ENCODE measurements around the gene GPS1. TPM values are rescaled to one million over a fixed set of nuclear protein-coding genes. Genes with fewer than 3 reads are reported as not detected.

The GPS1 gene
- total and polyA plus RNA-seq, 4 donors, result 53.9 to 66.3 (median 58.8) TPM

DNA sequence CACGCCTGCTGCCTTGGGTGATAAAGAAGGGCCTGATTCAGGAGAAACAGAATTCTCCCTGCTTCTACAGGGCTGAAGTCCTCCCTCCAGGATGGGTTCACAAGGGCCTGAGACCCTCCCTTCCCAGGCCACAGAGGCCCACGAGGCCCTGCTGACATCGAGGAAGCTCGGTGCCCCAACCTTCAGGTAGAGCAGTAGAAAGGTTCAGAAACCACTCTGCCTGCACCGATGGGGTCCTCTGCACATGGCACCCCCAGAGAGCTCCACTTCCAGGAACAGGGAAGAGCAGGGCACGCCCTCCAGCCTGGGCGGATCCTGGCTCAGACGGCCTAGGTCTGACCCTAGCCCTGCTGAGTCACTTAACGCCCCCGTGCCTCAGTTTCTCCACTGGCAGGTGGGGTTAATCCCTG lies 29.8 kb upstream of the GPS1 start:
- Histone ChIP-seq H3K4me1 (ENCODE audit: control insufficient read depth in 4 of 4, insufficient read depth in 4 of 4, low read length in 3 of 4) (peaks cover 18 to 63% (median 44%) of the 10 kb centered on the region in 4 donors), H3K4me3 (ENCODE audit: low read depth in 1 of 3, low read length in 3 of 3) (peak overlapping the region; percentile 64 to 80 (median 67)), H3K36me3 (ENCODE audit: control insufficient read depth in 4 of 4, insufficient read depth in 3 of 4, low read depth in 1 of 4, low read length in 3 of 4) (no peaks in the 10 kb centered on the region), H3K9ac (ENCODE audit: low read depth in 1 of 2, low read length in 2 of 2) (peak overlapping the region; percentile 55 to 70), H3K27ac (ENCODE audit: low read depth in 1 of 2, low read length in 2 of 2) (peak overlapping the region; percentile 60 to 61), H3K9me3 (ENCODE audit: control insufficient read depth in 4 of 4, low read length in 3 of 4) (no peaks in the 10 kb centered on the region), H3K27me3 (ENCODE audit: control insufficient read depth in 4 of 4, insufficient read depth in 4 of 4, low read length in 3 of 4) (no peaks in the 10 kb centered on the region)
- no peak for DNase-seq (ENCODE audit: low spot score)
- WGBS, result 6% methylated on average over 10 of the region's 10 CpGs
- TF ChIP-seq HNF4G (IDR thresholded peaks at IDR 0.05), result no peak
- TF ChIP-seq JUND (IDR thresholded peaks at IDR 0.05), result no peak
- TF ChIP-seq SP1 (IDR thresholded peaks at IDR 0.05), result no peak
- TF ChIP-seq, protein P1, sequence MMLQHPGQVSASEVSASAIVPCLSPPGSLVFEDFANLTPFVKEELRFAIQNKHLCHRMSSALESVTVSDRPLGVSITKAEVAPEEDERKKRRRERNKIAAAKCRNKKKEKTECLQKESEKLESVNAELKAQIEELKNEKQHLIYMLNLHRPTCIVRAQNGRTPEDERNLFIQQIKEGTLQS (IDR thresholded peaks at IDR 0.05), result no peak
- no peak for TF ChIP-seq RAD21 (IDR thresholded peaks at IDR 0.05)
- TF ChIP-seq FOXA1 (IDR thresholded peaks at IDR 0.05), result no peak
- TF ChIP-seq, protein P2, sequence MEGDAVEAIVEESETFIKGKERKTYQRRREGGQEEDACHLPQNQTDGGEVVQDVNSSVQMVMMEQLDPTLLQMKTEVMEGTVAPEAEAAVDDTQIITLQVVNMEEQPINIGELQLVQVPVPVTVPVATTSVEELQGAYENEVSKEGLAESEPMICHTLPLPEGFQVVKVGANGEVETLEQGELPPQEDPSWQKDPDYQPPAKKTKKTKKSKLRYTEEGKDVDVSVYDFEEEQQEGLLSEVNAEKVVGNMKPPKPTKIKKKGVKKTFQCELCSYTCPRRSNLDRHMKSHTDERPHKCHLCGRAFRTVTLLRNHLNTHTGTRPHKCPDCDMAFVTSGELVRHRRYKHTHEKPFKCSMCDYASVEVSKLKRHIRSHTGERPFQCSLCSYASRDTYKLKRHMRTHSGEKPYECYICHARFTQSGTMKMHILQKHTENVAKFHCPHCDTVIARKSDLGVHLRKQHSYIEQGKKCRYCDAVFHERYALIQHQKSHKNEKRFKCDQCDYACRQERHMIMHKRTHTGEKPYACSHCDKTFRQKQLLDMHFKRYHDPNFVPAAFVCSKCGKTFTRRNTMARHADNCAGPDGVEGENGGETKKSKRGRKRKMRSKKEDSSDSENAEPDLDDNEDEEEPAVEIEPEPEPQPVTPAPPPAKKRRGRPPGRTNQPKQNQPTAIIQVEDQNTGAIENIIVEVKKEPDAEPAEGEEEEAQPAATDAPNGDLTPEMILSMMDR (IDR thresholded peaks at IDR 0.05; ENCODE audit: low read depth, low read length, missing input control), result no peak
- no peak for TF ChIP-seq RXRA (IDR thresholded peaks at IDR 0.05)
- no peak for TF ChIP-seq NR2F2 (IDR thresholded peaks at IDR 0.05)
- TF ChIP-seq HNF4A (conservative IDR thresholded peaks at IDR 0.05), result no peak
- TF ChIP-seq, protein P3, sequence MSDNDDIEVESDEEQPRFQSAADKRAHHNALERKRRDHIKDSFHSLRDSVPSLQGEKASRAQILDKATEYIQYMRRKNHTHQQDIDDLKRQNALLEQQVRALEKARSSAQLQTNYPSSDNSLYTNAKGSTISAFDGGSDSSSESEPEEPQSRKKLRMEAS (IDR thresholded peaks at IDR 0.05), result no peak
- TF ChIP-seq YY1 (IDR thresholded peaks at IDR 0.05), result no peak
- TF ChIP-seq TAF1 (conservative IDR thresholded peaks at IDR 0.05), result no peak
- TF ChIP-seq, protein P4, sequence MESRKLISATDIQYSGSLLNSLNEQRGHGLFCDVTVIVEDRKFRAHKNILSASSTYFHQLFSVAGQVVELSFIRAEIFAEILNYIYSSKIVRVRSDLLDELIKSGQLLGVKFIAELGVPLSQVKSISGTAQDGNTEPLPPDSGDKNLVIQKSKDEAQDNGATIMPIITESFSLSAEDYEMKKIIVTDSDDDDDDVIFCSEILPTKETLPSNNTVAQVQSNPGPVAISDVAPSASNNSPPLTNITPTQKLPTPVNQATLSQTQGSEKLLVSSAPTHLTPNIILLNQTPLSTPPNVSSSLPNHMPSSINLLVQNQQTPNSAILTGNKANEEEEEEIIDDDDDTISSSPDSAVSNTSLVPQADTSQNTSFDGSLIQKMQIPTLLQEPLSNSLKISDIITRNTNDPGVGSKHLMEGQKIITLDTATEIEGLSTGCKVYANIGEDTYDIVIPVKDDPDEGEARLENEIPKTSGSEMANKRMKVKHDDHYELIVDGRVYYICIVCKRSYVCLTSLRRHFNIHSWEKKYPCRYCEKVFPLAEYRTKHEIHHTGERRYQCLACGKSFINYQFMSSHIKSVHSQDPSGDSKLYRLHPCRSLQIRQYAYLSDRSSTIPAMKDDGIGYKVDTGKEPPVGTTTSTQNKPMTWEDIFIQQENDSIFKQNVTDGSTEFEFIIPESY (IDR thresholded peaks at IDR 0.05), result no peak
- TF ChIP-seq EGR1 (IDR thresholded peaks at IDR 0.05; ENCODE audit: low read depth in 2 of 2), result no peak

DNA sequence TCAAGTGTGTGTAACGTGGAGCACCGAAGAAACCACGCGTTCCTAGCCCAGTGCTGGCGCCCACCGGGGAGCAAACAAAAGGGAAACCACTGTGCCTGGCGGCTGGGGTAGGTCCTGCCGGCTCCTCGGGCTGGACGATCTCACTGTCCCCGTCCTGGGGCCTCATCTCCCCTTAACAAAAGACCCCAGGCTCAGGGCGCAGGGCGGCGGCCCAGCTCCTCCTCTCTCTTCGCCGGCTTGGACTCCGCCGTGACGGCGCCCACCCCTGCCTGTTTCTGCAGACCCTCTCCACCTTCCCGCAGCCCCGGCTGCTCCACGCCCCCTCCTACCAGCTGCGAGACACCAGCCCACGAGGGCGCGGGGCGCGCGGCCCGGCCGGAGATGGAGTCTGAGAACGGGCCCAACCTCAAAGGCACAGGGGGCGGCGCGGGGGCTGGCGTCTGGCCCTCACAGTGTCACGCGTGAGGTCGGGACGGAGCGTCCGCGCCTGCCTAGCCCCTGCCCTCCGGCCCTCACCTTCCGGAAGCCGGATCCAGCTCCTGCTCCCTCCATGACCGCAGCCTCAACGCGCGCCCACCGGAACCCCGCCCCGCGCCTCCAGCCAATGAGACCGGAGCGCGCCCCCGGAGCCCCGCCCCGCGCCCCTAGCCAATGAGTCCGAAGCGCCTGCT lies 29.3 kb upstream of the GPS1 start, which contains the start of gene CENPX:
Gene CENPX, minus strand, starts transcription at position 569 of the 671 bp plus-strand sequence. Its CDS starts 17 bp downstream, at position 552.
- Histone ChIP-seq H3K9ac (ENCODE audit: low read depth in 1 of 2, low read length in 2 of 2) (peak within 1 kb of the TSS; percentile 67 to 70), H3K36me3 (ENCODE audit: control insufficient read depth in 4 of 4, insufficient read depth in 3 of 4, low read depth in 1 of 4, low read length in 3 of 4) (no peaks in the 10 kb centered on the region), H3K9me3 (ENCODE audit: control insufficient read depth in 4 of 4, low read length in 3 of 4) (no peaks in the 10 kb centered on the region), H3K27me3 (ENCODE audit: control insufficient read depth in 4 of 4, insufficient read depth in 4 of 4, low read length in 3 of 4) (no peaks in the 10 kb centered on the region), H3K4me1 (ENCODE audit: control insufficient read depth in 4 of 4, insufficient read depth in 4 of 4, low read length in 3 of 4) (peaks cover 18 to 68% (median 44%) of the 10 kb centered on the region in 4 donors), H3K4me3 (ENCODE audit: low read depth in 1 of 3, low read length in 3 of 3) (peak within 1 kb of the TSS; percentile 64 to 80 (median 67)), H3K27ac (ENCODE audit: low read depth in 1 of 2, low read length in 2 of 2) (peak within 1 kb of the TSS; percentile 60 to 61)
- TF ChIP-seq GABPA (IDR thresholded peaks at IDR 0.05 in 1 of 2, conservative IDR thresholded peaks at IDR 0.05 in 1 of 2) (peak in 1 of 2 donors; percentile 73), RXRA (IDR thresholded peaks at IDR 0.05) (no peak)
- no peak for DNase-seq (ENCODE audit: low spot score)
- WGBS, result under 1% methylated on average over 64 of the region's 64 CpGs

All from liver (tissue), 9 donors.